ENCODE measurements around the gene CENPS.
"Not testable (repeated sequence)": the region's sequence is repeated elsewhere in the genome, so short reads cannot be mapped to it uniquely, and the experiment has no call there.

CENPS gene

GRCh38 chr1:10430216-10431069 is at the start of gene CENPS:
CENPS (plus strand) TSS chr1:10430433; CDS start chr1:10430518, 85 bp downstream.
- DNase-seq, result peak; percentile 91

- no peak for DNase-seq
These were observed 49.5 kb upstream of the CENPS start for GRCh38 chr1:10380594-10381275.

GRCh38 chr1:10383630-10384029 is 46.6 kb upstream of the CENPS start:
- DNase-seq, result no peak

GRCh38 chr1:10384219-10384618 is 46.0 kb upstream of the CENPS start:
- no peak for DNase-seq

GRCh38 chr1:10386761-10387676 is 43.2 kb upstream of the CENPS start:
- DNase-seq, result no peak

GRCh38 chr1:10387677-10388386 is 42.4 kb upstream of the CENPS start:
- DNase-seq, result no peak

- no peak for DNase-seq
These were observed 41.9 kb upstream of the CENPS start for GRCh38 chr1:10388387-10388715.

- no peak for DNase-seq
These were observed 40.8 kb upstream of the CENPS start for GRCh38 chr1:10389271-10389973.

GRCh38 chr1:10396870-10397269 is 33.4 kb upstream of the CENPS start:
- DNase-seq, result no peak

- no peak for DNase-seq
These were observed 31.9 kb upstream of the CENPS start for GRCh38 chr1:10398278-10398733.

GRCh38 chr1:10398734-10399443 is 31.3 kb upstream of the CENPS start, which contains the start of gene PGD:
PGD (plus strand) TSS chr1:10399064; CDS start chr1:10399118, 54 bp downstream.
- peak; percentile 98 for DNase-seq

GRCh38 chr1:10399444-10399941 is 30.7 kb upstream of the CENPS start:
- peak; percentile 4 for DNase-seq

GRCh38 chr1:10400013-10400412 is 30.2 kb upstream of the CENPS start:
- no peak for DNase-seq

- no peak for DNase-seq
These were observed 29.0 kb upstream of the CENPS start for GRCh38 chr1:10401281-10401680.

- DNase-seq, result no peak
These were observed 27.4 kb upstream of the CENPS start for GRCh38 chr1:10402729-10403274.

- DNase-seq, result no peak
These were observed 23.0 kb upstream of the CENPS start for GRCh38 chr1:10407201-10407600.

GRCh38 chr1:10415211-10415930 is 14.9 kb upstream of the CENPS start:
- DNase-seq, result no peak

- DNase-seq, result not testable (repeated sequence)
These were observed 14.3 kb upstream of the CENPS start for GRCh38 chr1:10415967-10416366.

- not testable (repeated sequence) for DNase-seq
These were observed 11.5 kb upstream of the CENPS start for GRCh38 chr1:10418741-10419140.

- no peak for DNase-seq
These were observed 10.9 kb upstream of the CENPS start for GRCh38 chr1:10419351-10419750.

All from stimulated activated CD4-positive, alpha-beta T cell treated with anti-CD3 and anti-CD28 coated beads, Interleukin-1b, Interleukin-23, amount 100 ng/mL, for 48 hours (primary cell).